K562 (cell line): ENCODE data around the gene FETUB. TPM values are rescaled to one million over a fixed set of nuclear protein-coding genes. Genes with fewer than 3 reads are reported as not detected.

ENCODE experiments used
- CHCHD3 ChIP-seq: fragments of 250-450 bp; sonication (Bioruptor Pico); IDR thresholded peaks from 2 replicates; pipeline ENCODE4 v2.1.2; 2022; ENCODE audit warnings: mild to moderate bottlenecking
- COPS2 ChIP-seq: fragments of 450-650 bp; conservative IDR thresholded peaks from 2 replicates; pipeline ENCODE4 v1.6.1; 2016; ENCODE audit warnings: mild to moderate bottlenecking, moderate library complexity
- CSDE1 ChIP-seq, 2 experiments: fragments of 450-650 bp; IDR thresholded peaks; 2 replicates each; pipeline ENCODE4 v1.6.1; 2016; ENCODE audit warnings: mild to moderate bottlenecking in 1 of 2
- HES1 ChIP-seq: fragments of 450-650 bp; IDR thresholded peaks from 2 replicates; pipeline ENCODE4 v1.6.1; 2016; ENCODE audit warnings: low read depth, mild to moderate bottlenecking, moderate library complexity
- HINFP ChIP-seq: fragments of 450-650 bp; conservative IDR thresholded peaks from 2 replicates; pipeline ENCODE4 v1.6.1; 2016; ENCODE audit warnings: missing genetic modification characterization, low read depth, mild to moderate bottlenecking, control low read depth, missing compliant biosample characterization
- KLF6 ChIP-seq: fragments of 250-450 bp; sonication (Bioruptor Pico); IDR thresholded peaks from 2 replicates; pipeline ENCODE4 v1.4.0; 2020; ENCODE audit warnings: mild to moderate bottlenecking, moderate library complexity, borderline replicate concordance
- MAFG ChIP-seq: fragments of 450-650 bp; conservative IDR thresholded peaks from 2 replicates; pipeline ENCODE4 v1.6.1; 2016; ENCODE audit warnings: missing genetic modification characterization, missing compliant biosample characterization
- NFXL1 ChIP-seq: fragments of 450-650 bp; formaldehyde crosslinking; IDR thresholded peaks from 2 replicates; pipeline ENCODE4 v1.4.0; 2021; ENCODE audit warnings: mild to moderate bottlenecking
- NR2F6 ChIP-seq: fragments of 450-650 bp; formaldehyde crosslinking; IDR thresholded peaks from 2 replicates; pipeline ENCODE4 v1.4.0; 2020; ENCODE audit warnings: mild to moderate bottlenecking
- SMAD3 ChIP-seq: fragments of 450-650 bp; formaldehyde crosslinking; conservative IDR thresholded peaks from 2 replicates; pipeline ENCODE4 v1.4.0; 2020; ENCODE audit warnings: mild to moderate bottlenecking
- THRAP3 ChIP-seq: fragments of 450-650 bp; IDR thresholded peaks from 2 replicates; pipeline ENCODE4 v1.6.1; 2016; ENCODE audit warnings: mild to moderate bottlenecking, inconsistent platforms, borderline replicate concordance
- XRCC5 ChIP-seq: fragments of 200-400 bp; formaldehyde crosslinking; IDR thresholded peaks from 2 replicates; pipeline ENCODE4 v1.6.1; 2017; ENCODE audit warnings: low read depth, mild to moderate bottlenecking, low read length
- ZBTB34 ChIP-seq: fragments of 250-450 bp; sonication (Bioruptor Pico); IDR thresholded peaks from 2 replicates; pipeline ENCODE4 v1.8.0; 2021; ENCODE audit warnings: mild to moderate bottlenecking, moderate library complexity
- ZNF347 ChIP-seq: fragments of 450-650 bp; formaldehyde crosslinking; IDR thresholded peaks from 2 replicates; pipeline ENCODE4 v1.4.0; 2020; ENCODE audit warnings: low read depth, mild to moderate bottlenecking, moderate library complexity
- ZNF384 ChIP-seq: IDR thresholded peaks from 2 replicates; pipeline ENCODE4 v1.6.1; 2012; ENCODE audit warnings: low read depth, low read length, improper control_type of control experiment
- polyA plus RNA-seq, 8 experiments: library from polyadenylated mRNA; depleted of rRNA in 4 of 8; stranded (reverse) in 5 of 8; unstranded in 3 of 8; fragments of >200 nt; fragmentation: Nextera tagmentation in 2 of 8; fragmentation: Illumina TruSeq in 1 of 8; extraction: Ambion mirVana in 2 of 8; extraction: Trizol in 1 of 8; gene quantifications; 2 replicates each; pipeline versions ENCODE4 v1.2.1 to v1.2.3, GENCODE V29; 2011 to 2014; ENCODE audit warnings: inconsistent platforms in 1 of 8, missing spikeins in 1 of 8
- total RNA-seq, 7 experiments: library from RNA; depleted of rRNA in 6 of 7; stranded (reverse); fragments of >200 nt in 6 of 7; fragmentation: Illumina TruSeq in 2 of 7; extraction: Trizol in 2 of 7; gene quantifications; 2 replicates each; pipeline versions ENCODE4 v1.2.1 to v1.2.3, GENCODE V29; 2011 to 2021; ENCODE audit warnings: low replicate concordance in 1 of 7

FETUB gene
- total and polyA plus RNA-seq, 9 of the 15 experiments (the other 6 are each of a cell fraction or from before 2014, with no cell fraction given): not detected

GRCh38 chr3:186608624-186609215, 31.5 kb upstream of the FETUB start (continued):
- TF ChIP-seq ZNF384 (no peak), CSDE1 (IDR thresholded peaks at IDR 0.05) (no peak), THRAP3 (no peak), ZBTB34 (no peak), KLF6 (CRISPR knock-in tag) (no peak), XRCC5 (no peak), MAFG (tag) (0 out of 2 replicates have a peak, but pooled peaks have one; percentile 22), ZNF347 (CRISPR knock-in tag) (no peak), NR2F6 (CRISPR knock-in tag) (no peak), CHCHD3 (CRISPR knock-in tag) (no peak), HINFP (tag) (no peak), HES1 (no peak), COPS2 (no peak), SMAD3 (CRISPR knock-in tag) (no peak), NFXL1 (CRISPR knock-in tag) (no peak)
- TF ChIP-seq, all 486 proteins: peak for 3
